ENCODE data around the gene SFTA2. TPM values are rescaled to one million over a fixed set of nuclear protein-coding genes. Genes with fewer than 3 reads are reported as not detected.

The SFTA2 gene
- total RNA-seq, 1 donor from 2014 or later: 2.8 TPM

GRCh38 chr6:30887901-30888815 lies 43.8 kb downstream of the SFTA2 start:
- H3K4me1 Mint-ChIP-seq (ENCODE audit: unreplicated experiment): peaks cover 19% of the 10 kb centered on the region
- H3K9me3 Mint-ChIP-seq (ENCODE audit: unreplicated experiment): no peaks in the 10 kb centered on the region
- no peak overlapping the region for H3K27ac Mint-ChIP-seq (ENCODE audit: unreplicated experiment)
- H3K4me3 Mint-ChIP-seq (ENCODE audit: unreplicated experiment): no peak overlapping the region
- H3K36me3 Mint-ChIP-seq (ENCODE audit: low read depth, unreplicated experiment): peaks cover 5% of the 10 kb centered on the region
- TF ChIP-seq, protein P1, sequence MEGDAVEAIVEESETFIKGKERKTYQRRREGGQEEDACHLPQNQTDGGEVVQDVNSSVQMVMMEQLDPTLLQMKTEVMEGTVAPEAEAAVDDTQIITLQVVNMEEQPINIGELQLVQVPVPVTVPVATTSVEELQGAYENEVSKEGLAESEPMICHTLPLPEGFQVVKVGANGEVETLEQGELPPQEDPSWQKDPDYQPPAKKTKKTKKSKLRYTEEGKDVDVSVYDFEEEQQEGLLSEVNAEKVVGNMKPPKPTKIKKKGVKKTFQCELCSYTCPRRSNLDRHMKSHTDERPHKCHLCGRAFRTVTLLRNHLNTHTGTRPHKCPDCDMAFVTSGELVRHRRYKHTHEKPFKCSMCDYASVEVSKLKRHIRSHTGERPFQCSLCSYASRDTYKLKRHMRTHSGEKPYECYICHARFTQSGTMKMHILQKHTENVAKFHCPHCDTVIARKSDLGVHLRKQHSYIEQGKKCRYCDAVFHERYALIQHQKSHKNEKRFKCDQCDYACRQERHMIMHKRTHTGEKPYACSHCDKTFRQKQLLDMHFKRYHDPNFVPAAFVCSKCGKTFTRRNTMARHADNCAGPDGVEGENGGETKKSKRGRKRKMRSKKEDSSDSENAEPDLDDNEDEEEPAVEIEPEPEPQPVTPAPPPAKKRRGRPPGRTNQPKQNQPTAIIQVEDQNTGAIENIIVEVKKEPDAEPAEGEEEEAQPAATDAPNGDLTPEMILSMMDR (IDR thresholded peaks at IDR 0.05; ENCODE audit: unreplicated experiment): no peak
- no peak for DNase-seq (ENCODE audit: low spot score)
- H3K27me3 Mint-ChIP-seq (ENCODE audit: unreplicated experiment): peaks cover 9% of the 10 kb centered on the region

GRCh38 chr6:30886897-30887255 lies 45.1 kb downstream of the SFTA2 start:
- H3K4me1 Mint-ChIP-seq (ENCODE audit: unreplicated experiment): peaks cover 20% of the 10 kb centered on the region
- TF ChIP-seq, protein P1 (IDR thresholded peaks at IDR 0.05; ENCODE audit: unreplicated experiment): no peak
- H3K27ac Mint-ChIP-seq (ENCODE audit: unreplicated experiment): no peak overlapping the region
- H3K4me3 Mint-ChIP-seq (ENCODE audit: unreplicated experiment): no peak overlapping the region
- H3K9me3 Mint-ChIP-seq (ENCODE audit: unreplicated experiment): no peaks in the 10 kb centered on the region
- no peaks in the 10 kb centered on the region for H3K36me3 Mint-ChIP-seq (ENCODE audit: low read depth, unreplicated experiment)
- no peak for DNase-seq (ENCODE audit: low spot score)
- peaks cover 6% of the 10 kb centered on the region for H3K27me3 Mint-ChIP-seq (ENCODE audit: unreplicated experiment)

- no peak for DNase-seq (ENCODE audit: low spot score)
- Mint-ChIP-seq H3K27me3 (ENCODE audit: unreplicated experiment) (peaks cover 6% of the 10 kb centered on the region), H3K36me3 (ENCODE audit: low read depth, unreplicated experiment) (no peaks in the 10 kb centered on the region), H3K4me1 (ENCODE audit: unreplicated experiment) (peaks cover 26% of the 10 kb centered on the region), H3K27ac (ENCODE audit: unreplicated experiment) (no peak overlapping the region), H3K9me3 (ENCODE audit: unreplicated experiment) (no peaks in the 10 kb centered on the region), H3K4me3 (ENCODE audit: unreplicated experiment) (peak overlapping the region; percentile 54)
- TF ChIP-seq, protein P1 (IDR thresholded peaks at IDR 0.05; ENCODE audit: unreplicated experiment): no peak
Observed at GRCh38 chr6:30885999-30886896, 45.7 kb downstream of the SFTA2 start.

- no peak for DNase-seq (ENCODE audit: low spot score)
Observed at GRCh38 chr6:30885481-30885998, 46.4 kb downstream of the SFTA2 start.

More at GRCh38 chr6:30885481-30885998, 46.4 kb downstream of the SFTA2 start:
- no peaks in the 10 kb centered on the region for H3K36me3 Mint-ChIP-seq (ENCODE audit: low read depth, unreplicated experiment)
- peak overlapping the region; percentile 54 for H3K4me3 Mint-ChIP-seq (ENCODE audit: unreplicated experiment)
- H3K4me1 Mint-ChIP-seq (ENCODE audit: unreplicated experiment): peaks cover 29% of the 10 kb centered on the region
- H3K27me3 Mint-ChIP-seq (ENCODE audit: unreplicated experiment): peaks cover 6% of the 10 kb centered on the region
- no peaks in the 10 kb centered on the region for H3K9me3 Mint-ChIP-seq (ENCODE audit: unreplicated experiment)
- peak overlapping the region; percentile 65 for H3K27ac Mint-ChIP-seq (ENCODE audit: unreplicated experiment)
- TF ChIP-seq, protein P1 (IDR thresholded peaks at IDR 0.05; ENCODE audit: unreplicated experiment): no peak
